GM12872 (cell line): ENCODE data around the gene CCDC154.

Experiments
- TF ChIP-seq, protein P1 (sequence below): IDR thresholded peaks from 3 replicates; pipeline ENCODE4 v1.5.1; 2011; ENCODE audit warnings: low read depth, mild to moderate bottlenecking, low read length, moderate library complexity; ENCODE audit not compliant: insufficient read depth

CCDC154 gene

DNA sequence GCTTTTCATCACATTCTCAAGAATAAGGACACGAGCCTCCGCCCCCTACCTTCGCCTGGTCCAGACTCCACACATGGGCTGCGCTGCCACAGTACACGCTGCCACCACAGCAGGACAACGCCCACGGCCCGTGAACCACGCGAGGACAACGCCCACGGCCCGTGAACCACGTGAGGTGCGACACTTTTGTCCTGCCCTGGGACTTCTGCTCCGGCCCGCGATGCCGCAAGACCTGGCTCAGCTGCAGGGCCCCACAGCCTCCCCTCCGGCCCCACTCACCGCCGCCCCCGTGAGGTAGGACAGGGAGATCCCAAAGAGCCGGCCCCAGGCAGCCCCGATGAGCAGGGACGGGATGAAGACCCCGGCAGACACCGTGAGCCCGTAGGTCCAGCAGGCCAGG, 5.9 kb upstream of the CCDC154 start:
- TF ChIP-seq, protein P1, sequence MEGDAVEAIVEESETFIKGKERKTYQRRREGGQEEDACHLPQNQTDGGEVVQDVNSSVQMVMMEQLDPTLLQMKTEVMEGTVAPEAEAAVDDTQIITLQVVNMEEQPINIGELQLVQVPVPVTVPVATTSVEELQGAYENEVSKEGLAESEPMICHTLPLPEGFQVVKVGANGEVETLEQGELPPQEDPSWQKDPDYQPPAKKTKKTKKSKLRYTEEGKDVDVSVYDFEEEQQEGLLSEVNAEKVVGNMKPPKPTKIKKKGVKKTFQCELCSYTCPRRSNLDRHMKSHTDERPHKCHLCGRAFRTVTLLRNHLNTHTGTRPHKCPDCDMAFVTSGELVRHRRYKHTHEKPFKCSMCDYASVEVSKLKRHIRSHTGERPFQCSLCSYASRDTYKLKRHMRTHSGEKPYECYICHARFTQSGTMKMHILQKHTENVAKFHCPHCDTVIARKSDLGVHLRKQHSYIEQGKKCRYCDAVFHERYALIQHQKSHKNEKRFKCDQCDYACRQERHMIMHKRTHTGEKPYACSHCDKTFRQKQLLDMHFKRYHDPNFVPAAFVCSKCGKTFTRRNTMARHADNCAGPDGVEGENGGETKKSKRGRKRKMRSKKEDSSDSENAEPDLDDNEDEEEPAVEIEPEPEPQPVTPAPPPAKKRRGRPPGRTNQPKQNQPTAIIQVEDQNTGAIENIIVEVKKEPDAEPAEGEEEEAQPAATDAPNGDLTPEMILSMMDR, result no peak

DNA sequence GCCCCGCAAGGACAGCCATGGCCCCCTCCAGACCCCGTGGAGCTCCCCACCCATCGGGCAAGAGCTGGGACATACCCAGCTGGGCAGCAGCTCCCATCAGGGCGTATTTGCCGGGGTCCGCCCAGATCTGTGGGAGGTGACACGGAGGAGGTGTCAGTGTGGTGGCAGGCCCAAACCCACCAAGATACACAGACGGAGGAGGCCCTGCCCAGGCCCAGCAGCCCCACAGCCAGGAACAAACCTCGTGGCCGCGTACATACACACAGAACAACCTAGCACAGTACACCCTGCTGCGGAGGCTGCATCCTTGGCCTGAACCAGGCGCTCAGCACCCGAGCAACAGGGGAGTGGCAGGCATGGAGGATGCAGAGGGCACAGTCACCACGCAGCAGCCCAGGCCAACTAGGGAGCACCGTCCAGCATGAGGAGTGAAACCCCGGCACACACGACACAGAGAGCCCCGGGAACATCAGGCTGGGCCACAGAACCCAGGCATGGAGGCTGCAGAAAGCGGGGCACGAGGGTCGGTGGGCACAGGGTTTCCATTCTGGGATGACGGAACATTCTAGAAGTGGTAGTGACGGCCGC, 4.9 kb upstream of the CCDC154 start:
- TF ChIP-seq, protein P1, result no peak

DNA sequence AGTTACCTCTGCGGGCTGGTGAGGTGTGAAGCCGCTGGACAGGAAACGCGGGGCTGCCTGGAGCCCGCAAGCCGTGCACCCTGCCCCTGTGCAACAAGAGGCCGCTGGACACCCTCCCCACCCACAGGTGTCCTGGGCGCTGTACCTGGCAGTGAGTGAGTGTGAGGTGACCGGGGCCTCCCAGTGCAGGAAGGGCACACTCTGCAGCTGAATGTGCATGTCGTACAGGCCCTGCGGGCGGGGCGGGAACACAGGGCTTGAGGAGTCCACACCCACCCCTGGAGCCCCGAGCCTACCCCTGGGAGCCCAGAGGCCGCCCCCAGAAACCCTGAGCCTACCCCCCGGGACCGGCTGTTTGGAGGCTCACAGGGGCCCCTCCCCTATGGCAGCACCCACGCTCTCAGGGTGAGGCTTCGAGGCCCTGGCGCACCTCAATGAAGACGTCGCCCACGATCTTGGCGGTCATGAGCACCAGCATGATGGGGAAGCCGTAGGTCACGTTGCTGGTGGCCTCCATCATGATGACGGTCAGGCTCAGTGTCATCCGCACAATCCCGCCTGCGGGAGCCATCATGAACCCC, 4.3 kb upstream of the CCDC154 start:
- TF ChIP-seq, protein P1, result no peak

DNA sequence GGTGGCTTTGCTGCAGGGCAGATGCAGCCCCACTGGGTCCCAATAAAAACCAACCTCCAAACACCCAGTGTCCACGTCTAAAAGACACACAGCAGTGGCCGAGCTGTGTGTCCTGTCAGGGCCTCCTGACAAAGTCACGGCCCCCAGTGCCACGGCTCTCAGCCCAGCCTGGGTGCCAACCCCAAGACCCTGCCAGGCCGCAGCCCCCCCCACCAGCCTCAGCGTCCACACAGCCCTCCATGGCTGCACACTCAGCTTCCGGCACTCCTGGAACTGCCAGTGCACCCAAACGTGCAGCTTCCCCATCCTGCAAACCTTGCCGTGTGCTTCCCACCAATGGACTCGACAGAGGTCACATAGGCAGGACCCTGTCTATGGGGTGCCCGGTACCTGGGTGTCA, 3.6 kb upstream of the CCDC154 start:
- TF ChIP-seq, protein P1, result no peak

DNA sequence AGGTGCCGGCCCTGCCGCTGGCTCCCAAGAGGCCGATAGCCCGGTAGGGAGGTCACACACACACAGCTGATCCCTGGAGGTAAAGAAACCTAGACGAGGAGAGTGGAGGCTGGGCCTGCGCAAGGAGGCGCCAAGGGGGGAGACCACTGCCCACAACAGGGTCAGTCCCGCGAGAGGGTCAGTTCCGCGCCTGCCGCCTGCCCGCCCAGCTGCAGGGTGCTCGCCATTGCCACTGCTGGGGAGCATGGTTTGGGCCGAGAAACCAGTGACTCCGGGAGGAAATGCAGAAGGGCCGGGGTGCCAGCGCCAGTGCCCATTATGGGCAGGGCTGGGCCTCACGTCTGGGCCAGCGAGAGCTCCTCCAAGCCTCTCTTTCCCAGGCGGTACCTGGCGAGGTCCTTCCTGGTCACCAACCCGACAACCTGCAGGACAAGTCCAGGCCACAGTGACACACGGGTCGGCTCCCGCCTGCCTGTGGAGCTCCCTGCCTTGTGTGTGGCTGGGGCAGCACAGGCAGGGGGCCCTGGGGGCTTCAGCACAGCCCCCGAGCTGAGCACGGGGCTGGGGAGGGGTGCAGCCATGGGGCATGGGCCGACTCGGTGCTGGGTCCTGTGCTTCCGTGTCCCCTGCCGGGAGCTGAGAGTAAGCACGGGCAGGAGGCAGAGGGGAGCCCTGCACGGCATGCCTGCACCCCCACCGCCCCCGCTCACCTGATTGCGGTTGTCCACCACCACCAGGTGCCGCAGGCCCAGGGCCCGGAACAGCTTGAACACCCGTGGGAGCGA, 2.1 kb upstream of the CCDC154 start:
- TF ChIP-seq, protein P1, result no peak

DNA sequence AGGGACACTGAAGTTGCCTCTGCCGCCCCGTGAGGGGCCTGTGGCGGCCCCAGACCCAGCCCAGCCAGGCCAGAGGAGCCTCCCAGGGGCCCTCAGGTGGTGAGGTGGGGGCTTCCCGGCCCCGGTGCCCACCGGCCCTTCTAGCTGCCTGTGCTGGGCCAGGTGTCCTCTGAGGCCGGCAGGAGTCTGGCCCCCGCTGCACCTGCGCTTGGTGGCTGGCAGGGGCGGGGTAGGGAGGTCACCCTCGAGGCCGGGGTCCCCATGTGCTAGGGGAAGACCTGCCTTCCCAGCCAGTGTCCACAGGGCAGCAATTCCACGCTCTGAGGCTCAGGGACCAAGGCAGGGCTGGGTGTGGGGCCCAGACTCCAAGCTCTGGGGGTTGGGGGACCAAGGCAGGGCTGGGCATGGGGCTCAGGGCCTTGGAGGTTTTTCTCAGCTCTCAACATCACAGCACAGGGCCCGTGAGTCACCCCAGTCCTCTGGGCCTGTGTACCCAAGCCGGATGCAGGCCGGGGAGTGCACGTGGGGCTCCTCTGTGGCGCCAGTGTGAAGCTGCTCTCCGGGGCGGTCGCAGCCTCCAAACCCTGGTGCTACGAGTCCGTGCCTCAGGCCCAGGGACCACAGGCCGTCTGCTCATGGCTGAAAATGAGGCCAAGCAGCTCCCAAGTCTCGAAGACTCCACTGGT, 1.3 kb upstream of the CCDC154 start:
- TF ChIP-seq, protein P1, result no peak
